Natural killer cell (primary cell): Measurements from ENCODE around the gene ACTA1. TPM values are rescaled to one million over a fixed set of nuclear protein-coding genes. Genes with fewer than 3 reads are reported as not detected.

Source experiments
- ATAC-seq, 3 donors: fragments of 150-1000 bp in 2 of 3; fragments of 200-7000 bp in 1 of 3; cut with Tn5 transposase; 1 replicate in 1 of 3; 2 replicates in 2 of 3; pipeline ENCODE4 v1.10.0; 2021; ENCODE audit warnings: mild to moderate bottlenecking in 2 of 3, moderate library complexity in 2 of 3
- DNase-seq, 2 donors: peaks; one replicate each; pipeline versions ENCODE4 v3.0.0 to v3.0.0-alpha.2; 2013 to 2021; ENCODE audit warnings: mixed read lengths in 1 of 2
- H3K27ac ChIP-seq: one replicate; pipeline ENCODE4 v1.5.1; 2013; ENCODE audit warnings: mild to moderate bottlenecking, low read length
- H3K27me3 ChIP-seq: one replicate; pipeline ENCODE4 v1.6.1; 2013; ENCODE audit warnings: low read length; ENCODE audit not compliant: control insufficient read depth, insufficient read depth
- H3K36me3 ChIP-seq: one replicate; pipeline ENCODE4 v1.6.1; 2013; ENCODE audit warnings: low read length; ENCODE audit not compliant: control insufficient read depth, insufficient read depth
- H3K4me1 ChIP-seq: one replicate; pipeline ENCODE4 v1.6.1; 2013; ENCODE audit warnings: low read length; ENCODE audit not compliant: control insufficient read depth, insufficient read depth
- H3K4me3 ChIP-seq: one replicate; pipeline ENCODE4 v1.5.1; 2013; ENCODE audit warnings: low read length
- H3K9me3 ChIP-seq: one replicate; pipeline ENCODE4 v1.6.1; 2013; ENCODE audit warnings: low read length; ENCODE audit not compliant: control insufficient read depth, insufficient read depth
- H3K27ac Mint-ChIP-seq, 2 donors: one replicate each; pipeline ENCODE4 v1.8.0; 2022; ENCODE audit warnings: mild to moderate bottlenecking in 2 of 2, mixed read lengths in 2 of 2, moderate library complexity in 1 of 2
- H3K27me3 Mint-ChIP-seq, 2 donors: one replicate each; pipeline ENCODE4 v1.8.0; 2022; ENCODE audit warnings: low read depth in 2 of 2, mixed read lengths in 2 of 2
- H3K36me3 Mint-ChIP-seq: one replicate; pipeline ENCODE4 v1.8.0; 2022; ENCODE audit warnings: mixed read lengths
- H3K4me1 Mint-ChIP-seq, 2 donors: one replicate each; pipeline ENCODE4 v1.8.0; 2022; ENCODE audit warnings: mixed read lengths in 2 of 2
- H3K4me3 Mint-ChIP-seq: one replicate; pipeline ENCODE4 v1.8.0; 2022; ENCODE audit warnings: mild to moderate bottlenecking, moderate library complexity, mixed read lengths
- H3K9me3 Mint-ChIP-seq, 2 donors: one replicate each; pipeline ENCODE4 v1.8.0; 2022; ENCODE audit warnings: mixed read lengths in 2 of 2
- WGBS: methylation state at CpG from one replicate; pipeline ENCODE4 v1.1.7; 2013; ENCODE audit warnings: missing lambda C conversion rate; ENCODE audit not compliant: insufficient coverage; 5-methylcytosine and 5-hydroxymethylcytosine counted together
- intact Hi-C: fragments of 100-400 bp; cut with micrococcal nuclease; formaldehyde crosslinking; loops from one replicate; pipeline ENCODE4 v1.14.2; 2022
- total RNA-seq, 4 donors: library from RNA; stranded (reverse); fragments of 120-200 nt in 1 of 4; gene quantifications; one replicate each; pipeline versions ENCODE4 v1.2.3 to v1.2.4, GENCODE V29; 2013 to 2022
- TF ChIP-seq, protein P1 (sequence below): fragments of 200-600 bp; IDR thresholded peaks from one replicate; pipeline ENCODE4 v1.8.0; 2022; ENCODE audit warnings: antibody characterized with exemption

The ACTA1 gene
- total RNA-seq, 3 donors from 2014 or later (not counting 1 experiment from before 2014, with no cell fraction given) = 0.25 to 0.40 TPM; not detected in 1

DNA sequence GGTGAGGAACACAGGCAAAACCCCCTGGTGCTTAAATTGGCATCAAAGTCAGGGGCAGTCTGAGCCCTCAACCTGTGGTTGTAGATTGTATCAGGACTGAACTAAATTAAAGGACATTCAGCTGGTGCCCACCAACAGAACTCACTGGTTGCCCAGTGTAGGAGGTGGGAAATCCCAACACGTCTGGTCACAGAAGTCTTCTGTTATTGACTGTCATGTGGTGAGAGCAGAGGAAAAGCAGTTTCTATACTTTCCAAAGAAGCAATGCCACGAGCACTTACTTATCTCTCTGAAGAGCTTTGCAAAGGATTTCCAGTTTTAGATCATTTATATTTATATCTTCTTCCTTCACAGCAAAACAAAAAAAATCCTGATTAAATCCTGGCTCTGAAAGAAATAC, 15.0 kb upstream of the ACTA1 start:
- Histone ChIP-seq H3K36me3 (peaks cover 48% of the 10 kb centered on the region), H3K9me3 (no peaks in the 10 kb centered on the region), H3K27me3 (no peaks in the 10 kb centered on the region), H3K27ac (no peak overlapping the region), H3K4me3 (no peak overlapping the region), H3K4me1 (no peaks in the 10 kb centered on the region)
- no peak for DNase-seq
- Mint-ChIP-seq H3K9me3 (no peaks in the 10 kb centered on the region), H3K27ac (peak overlapping the region in 1 of 2 donors; percentile 42), H3K27me3 (no peaks in the 10 kb centered on the region), H3K4me1 (no peaks in the 10 kb centered on the region), H3K4me3 (no peak overlapping the region), H3K36me3 (peaks cover 6% of the 10 kb centered on the region)
- TF ChIP-seq, protein P1, sequence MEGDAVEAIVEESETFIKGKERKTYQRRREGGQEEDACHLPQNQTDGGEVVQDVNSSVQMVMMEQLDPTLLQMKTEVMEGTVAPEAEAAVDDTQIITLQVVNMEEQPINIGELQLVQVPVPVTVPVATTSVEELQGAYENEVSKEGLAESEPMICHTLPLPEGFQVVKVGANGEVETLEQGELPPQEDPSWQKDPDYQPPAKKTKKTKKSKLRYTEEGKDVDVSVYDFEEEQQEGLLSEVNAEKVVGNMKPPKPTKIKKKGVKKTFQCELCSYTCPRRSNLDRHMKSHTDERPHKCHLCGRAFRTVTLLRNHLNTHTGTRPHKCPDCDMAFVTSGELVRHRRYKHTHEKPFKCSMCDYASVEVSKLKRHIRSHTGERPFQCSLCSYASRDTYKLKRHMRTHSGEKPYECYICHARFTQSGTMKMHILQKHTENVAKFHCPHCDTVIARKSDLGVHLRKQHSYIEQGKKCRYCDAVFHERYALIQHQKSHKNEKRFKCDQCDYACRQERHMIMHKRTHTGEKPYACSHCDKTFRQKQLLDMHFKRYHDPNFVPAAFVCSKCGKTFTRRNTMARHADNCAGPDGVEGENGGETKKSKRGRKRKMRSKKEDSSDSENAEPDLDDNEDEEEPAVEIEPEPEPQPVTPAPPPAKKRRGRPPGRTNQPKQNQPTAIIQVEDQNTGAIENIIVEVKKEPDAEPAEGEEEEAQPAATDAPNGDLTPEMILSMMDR = no peak
- peak in 1 of 3 donors; percentile 40 for ATAC-seq
- WGBS = 50% methylated on average over 2 of the region's 2 CpGs
- intact Hi-C loops = no loop called here

DNA sequence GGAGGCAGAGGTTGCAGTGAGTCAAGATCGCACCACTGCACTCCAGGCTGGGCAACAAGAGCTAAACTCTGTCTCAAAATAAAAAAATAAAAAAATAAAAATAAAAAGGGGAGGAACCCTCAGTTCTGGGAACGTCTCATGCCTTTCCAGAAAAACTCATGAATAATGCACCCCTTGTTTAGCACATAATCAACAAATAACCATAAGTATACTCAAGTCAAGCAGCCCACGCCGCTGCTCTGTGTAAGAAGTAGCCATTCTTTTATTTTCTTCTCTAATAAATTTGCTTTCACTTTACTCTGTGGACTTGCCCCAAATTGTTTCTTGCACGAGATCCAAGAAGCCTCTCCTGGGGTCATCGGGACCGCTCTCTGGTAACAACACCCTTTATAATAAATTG, 14.5 kb upstream of the ACTA1 start:
- Histone ChIP-seq H3K36me3 (peaks cover 46% of the 10 kb centered on the region), H3K4me3 (no peak overlapping the region), H3K4me1 (no peaks in the 10 kb centered on the region), H3K27me3 (no peaks in the 10 kb centered on the region), H3K9me3 (no peaks in the 10 kb centered on the region), H3K27ac (no peak overlapping the region)
- Mint-ChIP-seq H3K4me3 (no peak overlapping the region), H3K9me3 (no peaks in the 10 kb centered on the region), H3K4me1 (no peaks in the 10 kb centered on the region), H3K27ac (peak overlapping the region in 1 of 2 donors; percentile 42), H3K27me3 (no peaks in the 10 kb centered on the region), H3K36me3 (peaks cover 6% of the 10 kb centered on the region)
- DNase-seq (no peak), ATAC-seq (no peak)
- WGBS = 97% methylated on average over 3 of the region's 7 CpGs
- TF ChIP-seq, protein P1 = no peak
- intact Hi-C loops = no loop called here

DNA sequence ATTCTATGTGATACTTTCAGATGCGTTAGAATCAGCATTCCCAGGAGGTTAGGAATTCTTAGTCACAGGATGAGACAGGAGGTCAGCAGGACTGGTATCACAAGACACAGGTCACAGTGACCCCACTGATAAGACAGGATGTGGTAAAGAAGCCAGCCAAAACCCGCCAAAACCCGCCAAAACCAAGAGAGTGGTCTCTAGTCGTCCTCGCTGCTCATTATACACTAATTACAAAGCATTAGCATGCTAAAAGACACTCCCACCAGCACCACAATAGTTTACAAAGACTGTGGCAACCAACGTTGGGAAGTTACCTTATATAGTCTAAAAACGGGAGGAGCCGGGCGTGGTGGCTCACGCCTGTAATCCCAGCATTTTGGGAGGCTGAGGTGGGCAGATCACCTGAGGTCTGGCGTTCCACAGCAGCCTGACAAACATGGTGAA, 13.9 kb upstream of the ACTA1 start:
- no peaks in the 10 kb centered on the region for H3K4me1 ChIP-seq
- Mint-ChIP-seq H3K36me3 (peaks cover 6% of the 10 kb centered on the region), H3K27me3 (no peaks in the 10 kb centered on the region), H3K4me3 (no peak overlapping the region), H3K4me1 (no peaks in the 10 kb centered on the region), H3K27ac (peak overlapping the region in 1 of 2 donors; percentile 33), H3K9me3 (no peaks in the 10 kb centered on the region)
- TF ChIP-seq, protein P1 = no peak
- no peak overlapping the region for H3K4me3 ChIP-seq
- 83% methylated on average over 11 of the region's 11 CpGs for WGBS
- no peaks in the 10 kb centered on the region for H3K27me3 ChIP-seq
- no peak for DNase-seq
- no peak for ATAC-seq
- no peaks in the 10 kb centered on the region for H3K9me3 ChIP-seq
- intact Hi-C loops = no loop called here
- peaks cover 49% of the 10 kb centered on the region for H3K36me3 ChIP-seq
- H3K27ac ChIP-seq = no peak overlapping the region

DNA sequence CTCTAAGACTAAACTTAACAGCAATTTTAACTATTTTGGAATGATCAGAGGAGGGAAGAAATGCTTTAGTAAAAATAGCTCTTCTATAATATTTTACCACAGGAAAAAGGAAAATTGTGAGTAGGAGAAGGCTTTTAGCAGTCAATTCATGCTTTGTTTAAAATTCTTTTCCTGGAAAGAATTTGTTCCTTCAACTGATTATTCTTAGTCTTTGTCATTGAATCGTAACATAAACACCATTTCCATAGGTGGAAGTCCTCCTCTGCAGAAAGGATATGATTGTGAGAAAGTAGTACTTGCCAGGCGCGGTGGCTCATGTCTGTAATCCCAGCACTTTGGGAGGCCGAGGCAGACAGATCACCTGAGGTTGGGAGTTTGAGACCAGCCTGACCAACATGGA, 11.9 kb upstream of the ACTA1 start:
- H3K27ac ChIP-seq = no peak overlapping the region
- intact Hi-C loops = no loop called here
- no peaks in the 10 kb centered on the region for H3K27me3 ChIP-seq
- TF ChIP-seq, protein P1 = no peak
- Mint-ChIP-seq H3K4me1 (no peaks in the 10 kb centered on the region), H3K9me3 (no peaks in the 10 kb centered on the region), H3K4me3 (no peak overlapping the region), H3K27ac (no peak overlapping the region), H3K36me3 (peaks cover 14% of the 10 kb centered on the region), H3K27me3 (no peaks in the 10 kb centered on the region)
- H3K4me3 ChIP-seq = no peak overlapping the region
- WGBS = 98% methylated on average over 3 of the region's 4 CpGs
- no peaks in the 10 kb centered on the region for H3K4me1 ChIP-seq
- H3K9me3 ChIP-seq = no peaks in the 10 kb centered on the region
- ATAC-seq (no peak), DNase-seq (no peak)
- H3K36me3 ChIP-seq = peaks cover 50% of the 10 kb centered on the region
